ENCODE results near the gene HDAC1.
"Not testable (repeated sequence)": the region's sequence is repeated elsewhere in the genome, so short reads cannot be mapped to it uniquely, and the experiment has no call there.

The HDAC1 gene

DNA sequence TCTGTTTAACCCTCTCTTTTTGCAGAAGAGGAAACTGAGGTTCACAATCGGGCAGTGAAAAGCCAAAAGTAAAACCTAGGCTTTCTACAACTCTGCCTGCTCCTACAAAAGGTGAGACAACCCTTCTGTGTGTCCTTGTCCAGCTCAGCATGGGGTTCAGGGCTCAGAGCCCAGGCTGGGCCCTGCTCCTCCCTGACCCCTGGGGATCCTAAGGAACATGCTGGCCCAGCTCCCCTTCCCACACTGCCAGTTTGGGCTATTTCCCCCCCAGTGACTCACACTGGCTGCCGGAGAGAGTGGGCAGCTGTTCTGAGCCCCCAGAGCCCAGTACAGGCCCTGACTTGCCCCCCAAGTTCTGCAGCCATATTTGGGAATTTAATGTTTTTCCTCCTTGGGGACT is 61.5 kb downstream of the HDAC1 start:
- TF ChIP-seq, protein P1, sequence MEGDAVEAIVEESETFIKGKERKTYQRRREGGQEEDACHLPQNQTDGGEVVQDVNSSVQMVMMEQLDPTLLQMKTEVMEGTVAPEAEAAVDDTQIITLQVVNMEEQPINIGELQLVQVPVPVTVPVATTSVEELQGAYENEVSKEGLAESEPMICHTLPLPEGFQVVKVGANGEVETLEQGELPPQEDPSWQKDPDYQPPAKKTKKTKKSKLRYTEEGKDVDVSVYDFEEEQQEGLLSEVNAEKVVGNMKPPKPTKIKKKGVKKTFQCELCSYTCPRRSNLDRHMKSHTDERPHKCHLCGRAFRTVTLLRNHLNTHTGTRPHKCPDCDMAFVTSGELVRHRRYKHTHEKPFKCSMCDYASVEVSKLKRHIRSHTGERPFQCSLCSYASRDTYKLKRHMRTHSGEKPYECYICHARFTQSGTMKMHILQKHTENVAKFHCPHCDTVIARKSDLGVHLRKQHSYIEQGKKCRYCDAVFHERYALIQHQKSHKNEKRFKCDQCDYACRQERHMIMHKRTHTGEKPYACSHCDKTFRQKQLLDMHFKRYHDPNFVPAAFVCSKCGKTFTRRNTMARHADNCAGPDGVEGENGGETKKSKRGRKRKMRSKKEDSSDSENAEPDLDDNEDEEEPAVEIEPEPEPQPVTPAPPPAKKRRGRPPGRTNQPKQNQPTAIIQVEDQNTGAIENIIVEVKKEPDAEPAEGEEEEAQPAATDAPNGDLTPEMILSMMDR (IDR thresholded peaks at IDR 0.05): no peak
- Histone ChIP-seq H3K9ac (no peak overlapping the region), H3K27ac (no peak overlapping the region), H3K4me2 (ENCODE audit: low read length) (no peak overlapping the region), H3K9me3 (ENCODE audit: control insufficient read depth, low read length) (no peaks in the 10 kb centered on the region), H3K36me3 (ENCODE audit: control insufficient read depth, insufficient read depth, low read length) (no peaks in the 10 kb centered on the region), H3K4me1 (no peaks in the 10 kb centered on the region), H3K27me3 (ENCODE audit: control insufficient read depth, insufficient read depth, low read length) (no peaks in the 10 kb centered on the region), H3K79me2 (no peaks in the 10 kb centered on the region), H2AFZ (no peak overlapping the region), H3K4me3 (ENCODE audit: low read depth, low read length) (no peak overlapping the region)

DNA sequence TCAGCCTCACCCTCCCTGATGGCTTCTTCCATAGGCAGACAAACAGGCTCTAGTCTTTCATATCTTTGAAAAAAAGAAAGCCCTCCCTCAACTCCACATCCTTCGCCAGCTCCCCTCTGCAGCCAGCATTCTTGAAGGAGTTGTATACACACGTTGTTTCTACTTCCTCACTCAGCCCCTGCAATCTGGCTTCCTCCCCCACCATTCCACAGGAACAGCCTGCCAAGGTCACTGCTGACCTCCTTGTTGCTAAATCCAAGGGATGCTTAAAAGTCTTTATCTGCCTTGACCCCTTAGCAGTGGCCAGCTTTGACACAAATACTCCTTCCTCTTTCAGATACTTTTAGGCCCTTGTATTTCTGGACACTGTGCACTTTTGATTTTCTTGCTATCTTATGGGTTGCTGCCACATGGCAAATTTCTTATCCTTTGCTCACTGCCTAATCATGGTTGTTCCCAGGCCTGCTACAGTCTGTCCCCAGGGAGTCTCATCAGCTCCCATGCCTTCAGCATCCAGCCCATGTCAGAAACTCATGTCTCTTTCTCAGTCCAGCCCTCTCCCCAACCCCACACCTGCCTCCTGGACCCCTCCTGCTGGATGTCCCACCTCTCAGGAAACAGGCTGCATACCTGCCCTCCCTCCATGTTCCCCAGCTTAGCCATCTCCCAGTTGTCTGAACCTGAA is 62.1 kb downstream of the HDAC1 start:
- Histone ChIP-seq H3K27me3 (ENCODE audit: control insufficient read depth, insufficient read depth, low read length) (no peaks in the 10 kb centered on the region), H3K36me3 (ENCODE audit: control insufficient read depth, insufficient read depth, low read length) (no peaks in the 10 kb centered on the region), H3K9me3 (ENCODE audit: control insufficient read depth, low read length) (no peaks in the 10 kb centered on the region), H3K4me2 (ENCODE audit: low read length) (no peak overlapping the region), H3K9ac (no peak overlapping the region), H2AFZ (no peak overlapping the region), H3K4me3 (ENCODE audit: low read depth, low read length) (no peak overlapping the region), H3K27ac (no peak overlapping the region), H3K79me2 (no peaks in the 10 kb centered on the region), H3K4me1 (no peaks in the 10 kb centered on the region)
- TF ChIP-seq, protein P1 (IDR thresholded peaks at IDR 0.05): no peak

DNA sequence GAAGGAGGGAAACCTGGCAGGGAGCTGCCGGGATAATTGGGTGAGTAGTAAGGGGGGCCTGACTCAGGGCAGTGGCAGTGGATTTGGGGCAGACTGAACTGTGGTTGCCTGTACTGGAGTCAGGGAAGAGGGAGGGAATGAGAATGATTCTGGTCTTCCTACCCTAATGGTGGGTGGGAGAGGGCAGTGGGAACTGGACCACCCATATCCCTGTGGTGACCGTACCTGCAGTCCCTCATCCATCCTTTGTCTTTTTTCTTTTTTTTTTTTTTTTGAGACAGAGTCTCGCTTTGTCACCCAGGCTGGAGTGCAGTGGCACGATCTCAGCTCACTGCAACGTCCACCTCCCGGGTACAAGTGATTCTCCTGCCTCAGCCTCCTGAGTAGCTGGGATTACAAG is 63.9 kb downstream of the HDAC1 start:
- H3K9me3 ChIP-seq (ENCODE audit: control insufficient read depth, low read length); H3K4me3 ChIP-seq (ENCODE audit: low read depth, low read length); H3K27me3 ChIP-seq (ENCODE audit: control insufficient read depth, insufficient read depth, low read length); H3K27ac ChIP-seq; H2AFZ ChIP-seq; H3K36me3 ChIP-seq (ENCODE audit: control insufficient read depth, insufficient read depth, low read length); H3K79me2 ChIP-seq; H3K9ac ChIP-seq; H3K4me2 ChIP-seq (ENCODE audit: low read length); H3K4me1 ChIP-seq: not testable (repeated sequence)

DNA sequence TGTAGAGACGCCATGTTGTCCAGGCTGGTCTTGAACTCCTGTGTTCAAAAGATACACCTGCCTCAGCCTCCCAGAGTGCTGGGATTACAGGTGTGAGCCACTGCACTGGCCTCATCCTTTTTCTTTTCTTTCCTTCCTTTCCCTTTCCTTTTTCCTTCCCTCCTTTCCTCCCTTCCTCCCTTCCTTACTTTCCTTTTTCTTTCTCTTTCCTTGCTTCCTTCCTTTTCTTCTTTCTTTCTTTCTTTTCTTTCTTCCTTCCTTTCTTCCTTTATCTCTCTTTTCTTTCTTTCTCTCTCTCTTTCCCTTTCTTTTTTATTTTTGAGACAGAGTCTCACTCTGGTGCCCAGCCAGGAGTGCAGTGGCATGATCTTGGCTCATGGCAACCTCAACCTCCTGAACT is 64.6 kb downstream of the HDAC1 start:
- TF ChIP-seq, protein P1 (IDR thresholded peaks at IDR 0.05): no peak
- H3K4me3 ChIP-seq (ENCODE audit: low read depth, low read length): no peak overlapping the region
- no peak overlapping the region for H3K27ac ChIP-seq
- no peaks in the 10 kb centered on the region for H3K9me3 ChIP-seq (ENCODE audit: control insufficient read depth, low read length)
- no peak overlapping the region for H3K9ac ChIP-seq
- no peaks in the 10 kb centered on the region for H3K36me3 ChIP-seq (ENCODE audit: control insufficient read depth, insufficient read depth, low read length)
- H3K79me2 ChIP-seq: no peaks in the 10 kb centered on the region
- H2AFZ ChIP-seq: no peak overlapping the region
- no peak overlapping the region for H3K4me2 ChIP-seq (ENCODE audit: low read length)
- no peaks in the 10 kb centered on the region for H3K27me3 ChIP-seq (ENCODE audit: control insufficient read depth, insufficient read depth, low read length)
- no peaks in the 10 kb centered on the region for H3K4me1 ChIP-seq

DNA sequence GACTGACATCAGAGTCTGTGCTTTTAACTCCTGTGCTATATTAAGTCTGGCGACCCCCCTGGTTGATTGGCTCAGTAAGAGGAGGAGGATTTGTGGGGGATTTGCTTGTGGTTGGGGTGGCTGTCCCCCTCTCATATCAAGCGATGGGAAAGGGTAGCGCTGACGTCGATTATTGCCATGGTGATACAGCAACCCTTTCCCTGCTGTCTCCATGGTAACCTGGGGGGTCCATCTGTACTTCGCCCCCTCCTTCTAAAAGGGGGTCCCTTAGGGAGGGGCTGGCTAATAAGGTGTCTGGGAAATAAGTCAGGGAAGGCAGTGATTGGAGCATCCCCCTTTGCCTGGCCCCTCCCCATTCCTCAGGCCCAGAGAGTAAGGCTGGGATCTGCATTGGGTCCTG is 65.7 kb downstream of the HDAC1 start:
- H3K79me2 ChIP-seq: no peaks in the 10 kb centered on the region
- H3K27me3 ChIP-seq (ENCODE audit: control insufficient read depth, insufficient read depth, low read length): no peaks in the 10 kb centered on the region
- H3K4me2 ChIP-seq (ENCODE audit: low read length): no peak overlapping the region
- TF ChIP-seq, protein P1 (IDR thresholded peaks at IDR 0.05): no peak
- H3K4me1 ChIP-seq: no peaks in the 10 kb centered on the region
- no peaks in the 10 kb centered on the region for H3K9me3 ChIP-seq (ENCODE audit: control insufficient read depth, low read length)
- H2AFZ ChIP-seq: no peak overlapping the region
- no peaks in the 10 kb centered on the region for H3K36me3 ChIP-seq (ENCODE audit: control insufficient read depth, insufficient read depth, low read length)
- no peak overlapping the region for H3K9ac ChIP-seq
- H3K4me3 ChIP-seq (ENCODE audit: low read depth, low read length): no peak overlapping the region
- H3K27ac ChIP-seq: no peak overlapping the region

Data from parathyroid adenoma (tissue), 2 donors.